Left colon (tissue), 2 donors: ENCODE results near the gene UMAD1. TPM values are rescaled to one million over a fixed set of nuclear protein-coding genes. Genes with fewer than 3 reads are reported as not detected.

Experiments
- ATAC-seq: fragments of 200-7000 bp; cut with Tn5 transposase; one replicate; pipeline ENCODE4 v1.9.1; 2020; ENCODE audit warnings: mild to moderate bottlenecking, moderate library complexity
- DNase-seq, 2 donors: peaks; one replicate each; pipeline ENCODE4 v3.0.0-alpha.2; 2020
- intact Hi-C, 2 donors: fragments of 100-400 bp; cut with DNase I in 1 of 2; cut with micrococcal nuclease in 1 of 2; formaldehyde crosslinking; loops; one replicate each; pipeline versions ENCODE4 v1.11.2 to v1.14.0; 2022; cut with DNase I, micrococcal nuclease
- total RNA-seq, 2 donors: library from RNA; stranded (reverse); fragmentation: NEBNext Ultra II Directional; extraction: Animal tissue kit (Norgen Biotek cat#: 25700); gene quantifications; one replicate each; pipeline ENCODE4 v1.2.1, GENCODE V29; 2021
- donor health status: DM: no; HTN: no; CAD: no.
- donor health status: DM: yes; HTN: yes; CAD: no.

UMAD1 gene
- total RNA-seq, 2 donors from 2014 or later, result 16.1 to 24.7 TPM

- peak in 1 of 2 donors; percentile 32 for DNase-seq
- peak; percentile 81 for ATAC-seq
- intact Hi-C loops, result loop anchor here in 1 of 2 donors (5.0 to 10.0 kb wide), 2 partner anchors 76 to 293 kb away; no protein-coding TSS in a partner anchor
These were observed 40.8 kb downstream of the UMAD1 start for GRCh38 chr7:7681191-7681935.

GRCh38 chr7:7681936-7682329, 41.4 kb downstream of the UMAD1 start:
- intact Hi-C loops, result loop anchor here in 1 of 2 donors (5.0 to 10.0 kb wide), 2 partner anchors 75 to 293 kb away; no protein-coding TSS in a partner anchor
- ATAC-seq (no peak), DNase-seq (no peak)

DNA sequence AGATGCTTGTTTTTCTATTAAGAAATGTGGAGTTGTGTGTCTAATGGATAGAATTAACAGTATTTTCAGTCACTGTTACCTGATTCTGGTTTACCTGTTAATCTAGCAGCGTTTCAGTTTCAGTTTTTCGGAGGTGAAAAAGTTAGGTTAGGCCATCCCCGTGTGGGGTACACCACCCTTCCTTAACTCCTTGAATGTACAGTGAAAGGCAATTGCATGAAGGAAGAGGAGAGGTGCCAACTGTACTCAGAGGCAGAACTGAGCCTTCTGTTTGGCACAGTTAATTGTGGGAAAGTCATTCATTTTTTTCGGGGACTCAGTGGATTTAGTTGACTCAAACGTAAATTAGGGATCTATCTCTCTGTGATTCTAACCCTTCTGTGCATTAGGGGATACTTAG, 42.3 kb downstream of the UMAD1 start:
- intact Hi-C loops, result loop anchor here in 1 of 2 donors (5.0 to 10.0 kb wide), 2 partner anchors 74 to 292 kb away; no protein-coding TSS in a partner anchor
- no peak for ATAC-seq

GRCh38 chr7:7686811-7687508, 46.4 kb downstream of the UMAD1 start:
- DNase-seq (no peak), ATAC-seq (peak; percentile 39)
- intact Hi-C loops, result loop anchor here in 1 of 2 donors (10.0 kb wide), 1 partner anchor 288 kb away; no protein-coding TSS in a partner anchor

More for the DNA sequence above, 42.3 kb downstream of the UMAD1 start:
- DNase-seq, result no peak

GRCh38 chr7:7687800-7688199, 47.2 kb downstream of the UMAD1 start:
- no peak for ATAC-seq
- intact Hi-C loops, result loop anchor here in 1 of 2 donors (10.0 kb wide), 1 partner anchor 287 kb away; no protein-coding TSS in a partner anchor

DNA sequence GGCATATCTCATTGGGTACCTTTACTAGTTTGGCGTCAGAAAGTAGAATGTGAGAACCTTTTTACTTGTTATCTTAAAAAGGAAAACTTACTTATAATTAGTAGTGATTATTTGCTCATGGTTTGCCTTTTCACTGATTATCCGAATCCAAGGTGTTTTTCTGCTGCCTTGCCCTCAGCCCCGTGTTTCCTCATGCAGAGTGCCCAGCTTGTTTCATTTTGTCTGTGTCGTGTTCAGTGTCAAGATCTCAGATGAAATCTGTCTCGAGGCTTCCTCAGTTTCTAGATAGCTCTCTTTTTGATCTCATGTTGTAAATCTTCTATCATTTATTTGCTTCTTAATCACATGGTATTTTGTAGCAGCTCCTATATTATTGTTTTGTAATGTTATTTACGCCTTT, 47.8 kb downstream of the UMAD1 start:
- DNase-seq, result no peak
- ATAC-seq, result no peak
- intact Hi-C loops, result loop anchor here in 1 of 2 donors (10.0 kb wide), 1 partner anchor 286 kb away; no protein-coding TSS in a partner anchor

More at GRCh38 chr7:7687800-7688199, 47.2 kb downstream of the UMAD1 start:
- no peak for DNase-seq

DNA sequence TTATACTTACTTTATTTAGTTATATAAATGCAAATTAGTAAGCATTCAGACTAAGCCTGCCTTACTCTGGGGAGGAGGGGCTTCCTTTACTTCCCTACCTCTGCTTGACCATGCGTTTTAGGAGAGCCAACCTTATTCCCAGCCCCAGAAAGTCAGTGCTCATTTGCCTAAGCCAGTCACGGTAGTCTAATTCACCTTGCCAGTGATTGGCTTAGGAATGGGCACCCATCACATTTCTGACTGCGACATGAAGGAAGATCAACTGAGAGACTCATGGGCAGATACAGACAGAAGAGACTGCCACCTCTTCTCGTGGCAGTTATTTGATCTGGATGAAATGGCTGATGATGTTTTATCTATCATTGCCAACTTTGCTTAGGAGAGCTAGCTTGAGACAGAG, 48.4 kb downstream of the UMAD1 start:
- no peak for ATAC-seq
- intact Hi-C loops, result loop anchor here in 1 of 2 donors (10.0 kb wide), 1 partner anchor 286 kb away; no protein-coding TSS in a partner anchor

GRCh38 chr7:7693881-7694280, 53.3 kb downstream of the UMAD1 start:
- no peak for DNase-seq
- intact Hi-C loops, result no loop called here
- no peak for ATAC-seq

More for the DNA sequence above, 48.4 kb downstream of the UMAD1 start:
- DNase-seq, result no peak

- intact Hi-C loops, result no loop called here
- ATAC-seq (no peak), DNase-seq (no peak)
These were observed 54.0 kb downstream of the UMAD1 start for GRCh38 chr7:7694542-7694941.

DNA sequence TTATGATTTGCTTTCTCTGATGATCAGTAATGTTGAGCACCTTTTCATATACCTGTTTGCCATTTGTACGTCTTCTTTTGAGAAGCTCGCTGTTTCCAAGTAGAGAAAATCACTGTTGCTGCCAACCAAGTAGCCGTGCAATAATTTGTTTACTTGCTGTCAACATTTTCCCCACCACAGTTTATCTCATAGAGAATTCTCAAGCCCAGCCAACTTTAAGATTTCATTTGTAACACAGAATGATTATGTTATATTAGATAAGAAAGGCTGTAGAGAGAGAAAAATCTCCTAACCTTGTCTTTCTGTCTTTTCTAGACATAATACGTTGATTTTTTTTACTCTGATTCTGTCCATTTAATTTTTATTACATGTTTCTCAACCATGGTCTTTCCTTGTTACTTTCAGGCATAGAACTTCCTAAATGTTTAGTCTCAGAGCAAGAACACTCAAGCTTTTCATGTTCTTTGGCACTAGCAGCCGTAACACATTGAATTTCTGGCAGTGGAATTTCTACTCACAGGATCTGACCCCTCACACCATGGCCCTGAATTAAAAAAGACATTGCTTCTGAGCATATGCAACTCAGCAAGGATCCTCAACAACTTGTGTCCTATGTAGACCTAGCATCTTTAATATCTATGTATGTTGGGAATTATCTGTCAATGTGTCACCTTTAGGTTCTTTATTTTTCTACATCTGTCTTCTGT, 54.7 kb downstream of the UMAD1 start:
- intact Hi-C loops, result no loop called here
- DNase-seq (no peak), ATAC-seq (no peak)

GRCh38 chr7:7696458-7697119, 56.0 kb downstream of the UMAD1 start:
- no peak for DNase-seq
- intact Hi-C loops, result no loop called here
- no peak for ATAC-seq

DNA sequence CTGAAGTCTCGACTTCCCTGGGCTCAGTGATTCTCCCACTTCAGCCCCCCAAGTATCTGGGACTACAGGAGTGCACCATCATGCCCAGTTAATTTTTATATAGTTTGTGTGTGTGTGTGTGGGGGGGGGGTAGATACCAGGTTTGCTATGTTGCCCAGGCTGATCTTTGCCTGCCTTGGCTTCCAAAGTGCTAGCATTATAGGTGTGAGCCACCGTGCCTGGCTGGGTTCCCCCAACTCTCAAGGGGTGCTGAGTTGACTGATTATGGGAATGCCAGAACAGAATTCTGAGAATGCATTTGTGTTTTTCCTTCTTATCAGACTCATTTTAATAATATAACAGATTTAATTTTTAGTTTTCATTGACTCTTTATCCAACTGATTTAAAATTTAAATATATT, 58.4 kb downstream of the UMAD1 start:
- DNase-seq, result no peak
- no peak for ATAC-seq
- intact Hi-C loops, result no loop called here

DNA sequence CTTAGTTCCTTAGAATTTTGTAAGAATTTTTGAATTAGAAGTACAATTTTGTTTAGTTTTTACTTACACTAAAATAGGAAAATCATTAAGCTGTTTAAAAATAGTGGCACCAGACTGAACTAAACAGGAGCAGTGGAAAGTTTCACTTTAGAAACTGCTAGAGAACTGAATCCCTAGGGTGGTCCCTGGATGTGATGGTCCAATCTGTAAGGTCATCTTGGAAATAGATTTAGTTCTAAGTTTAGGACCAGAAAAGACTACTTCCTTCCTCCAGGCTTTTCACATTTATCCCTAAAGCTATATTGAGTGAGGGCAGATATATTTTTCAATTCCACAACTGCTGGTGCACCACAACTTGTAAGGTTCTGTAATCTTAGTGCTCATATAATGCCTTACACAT, 58.8 kb downstream of the UMAD1 start:
- no peak for ATAC-seq
- intact Hi-C loops, result no loop called here
- DNase-seq, result no peak

DNA sequence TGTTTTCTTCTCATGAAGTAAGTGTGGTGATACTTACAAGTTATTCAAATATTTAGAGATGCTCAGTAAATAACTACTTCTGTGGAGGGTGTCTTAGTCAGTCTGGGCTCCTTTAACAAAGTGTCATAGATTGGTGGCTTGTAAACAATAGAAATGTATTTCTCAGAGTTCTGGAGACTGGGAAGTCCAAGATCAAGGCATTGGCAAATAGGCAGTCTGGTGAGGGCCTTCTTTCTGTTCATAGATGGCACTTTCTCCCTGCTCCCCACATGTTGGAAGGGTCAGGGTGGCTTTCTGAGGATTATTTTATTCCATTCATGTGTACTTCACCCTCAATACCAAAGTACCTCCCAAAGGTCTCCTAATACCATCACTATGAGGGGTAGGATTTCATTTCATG, 59.4 kb downstream of the UMAD1 start:
- intact Hi-C loops, result no loop called here
- ATAC-seq, result no peak

GRCh38 chr7:7701527-7701926, 61.0 kb downstream of the UMAD1 start:
- intact Hi-C loops, result no loop called here
- DNase-seq (no peak), ATAC-seq (no peak)

More for the DNA sequence above, 59.4 kb downstream of the UMAD1 start:
- DNase-seq, result no peak

DNA sequence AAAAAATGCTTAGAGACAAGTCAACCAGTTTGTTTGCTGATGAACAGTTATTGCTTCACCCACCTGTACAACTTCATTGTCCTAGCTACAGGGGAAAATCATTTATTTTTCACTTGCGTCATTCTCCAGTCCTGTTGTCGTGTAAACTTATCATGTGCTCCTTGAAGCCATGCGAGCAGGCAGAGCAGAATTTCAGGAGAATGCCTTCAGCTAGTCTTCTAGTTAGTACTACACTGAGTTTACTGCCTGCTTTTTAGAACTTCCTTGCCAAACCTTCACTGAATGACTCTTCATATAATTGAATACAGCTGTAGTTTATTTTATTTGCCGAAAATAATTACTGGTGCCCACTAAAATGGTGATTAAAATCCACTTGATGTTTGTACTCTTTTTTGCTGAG, 62.3 kb downstream of the UMAD1 start:
- ATAC-seq (peak; percentile 44), DNase-seq (no peak)
- intact Hi-C loops, result loop anchor here in 1 of 2 donors (2.0 kb wide), 1 partner anchor 56 kb away; no protein-coding TSS in a partner anchor

DNA sequence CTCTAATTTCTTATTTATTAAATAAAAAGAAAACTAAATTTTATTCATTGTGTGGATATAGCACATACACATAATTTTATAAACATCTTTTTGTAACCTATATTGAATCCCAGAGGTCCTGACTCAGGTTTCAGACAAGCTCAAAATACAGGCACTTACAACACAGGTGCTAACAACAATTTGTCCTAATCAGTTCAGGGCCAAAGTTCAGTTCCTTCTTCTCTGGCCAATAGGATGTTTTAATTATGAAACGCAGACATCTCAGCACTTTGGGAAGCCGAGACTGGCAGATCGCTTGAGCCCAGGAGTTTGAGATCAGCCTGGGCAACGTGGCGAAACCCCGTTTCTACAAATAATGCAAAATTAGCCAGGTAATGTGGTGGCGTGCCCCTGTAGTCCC, 62.9 kb downstream of the UMAD1 start:
- ATAC-seq, result peak; percentile 80
- intact Hi-C loops, result loop anchor here in 1 of 2 donors (2.0 kb wide), 1 partner anchor 55 kb away; no protein-coding TSS in a partner anchor
- DNase-seq, result no peak

GRCh38 chr7:7704867-7705266, 64.3 kb downstream of the UMAD1 start:
- DNase-seq (no peak), ATAC-seq (no peak)
- intact Hi-C loops, result no loop called here
